ENCODE results near the gene BMP2K. TPM values are rescaled to one million over a fixed set of nuclear protein-coding genes. Genes with fewer than 3 reads are reported as not detected.
A peak's percentile ranks its signal among the peaks of the same experiment; 100 is the strongest.

The BMP2K gene
- total and polyA plus RNA-seq, 9 donors: 11.4 to 22.4 (median 15.5) TPM

- H3K36me3 ChIP-seq (ENCODE audit: control insufficient read depth, insufficient read depth, low read length): no peaks in the 10 kb centered on the region
- no peaks in the 10 kb centered on the region for H3K27me3 ChIP-seq (ENCODE audit: control insufficient read depth, insufficient read depth, low read length)
- WGBS (ENCODE audit: insufficient coverage): no CpG with 5 or more reads among the region's 3 CpGs
- no peaks in the 10 kb centered on the region for H3K9me3 ChIP-seq (replicated peaks; ENCODE audit: control insufficient read depth, low read depth, low read length)
- peak overlapping the region; percentile 99 for H3K27ac ChIP-seq (ENCODE audit: low read length)
- DNase-seq: no peak
- peaks cover 9% of the 10 kb centered on the region for H3K4me1 ChIP-seq (ENCODE audit: control insufficient read depth, insufficient read depth, low read length)
- H3K4me3 ChIP-seq (ENCODE audit: low read length): no peak overlapping the region
Measured at GRCh38 chr4:78774417-78774816, 1.7 kb upstream of the BMP2K start.

DNA sequence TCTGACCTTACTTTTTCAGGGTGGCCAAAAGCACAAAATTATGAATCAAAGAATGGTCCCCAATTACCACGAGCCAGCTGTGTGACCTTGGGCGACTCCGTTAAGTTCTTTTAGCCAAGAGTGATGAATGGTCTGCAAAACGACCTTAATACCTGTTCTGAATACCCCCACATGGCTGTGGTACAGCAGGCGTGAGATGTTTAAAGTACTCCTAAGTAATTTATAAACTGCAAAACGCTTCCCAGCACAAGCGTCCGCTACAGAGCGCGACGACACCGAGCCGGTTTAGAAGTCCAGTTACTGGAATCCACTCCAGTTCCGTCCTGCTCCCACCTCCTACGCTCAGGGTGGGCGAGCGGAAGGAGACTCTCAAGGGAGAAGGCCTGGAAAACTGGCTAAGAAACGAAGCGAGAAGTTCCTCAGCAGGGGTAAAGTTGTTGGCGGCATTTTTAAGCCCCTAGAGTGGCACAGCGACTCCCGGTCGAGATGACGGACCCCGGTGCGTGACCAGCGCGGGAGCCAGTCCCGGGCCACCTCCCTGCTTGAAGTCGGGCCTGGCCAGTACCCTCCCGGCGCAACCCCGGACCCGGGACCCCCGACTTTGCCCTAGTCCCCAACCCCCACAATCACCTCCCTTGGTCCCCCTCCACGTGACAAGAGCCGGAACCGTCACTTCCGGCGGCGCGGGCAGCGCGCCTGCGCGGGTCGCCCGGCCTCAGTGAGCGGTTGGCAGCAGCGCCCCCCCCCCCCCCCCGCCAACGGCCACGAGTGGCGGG, 659 bp upstream of the BMP2K start:
- DNase-seq: peak; percentile 94
- Histone ChIP-seq H3K4me1 (ENCODE audit: control insufficient read depth, insufficient read depth, low read length) (peaks cover 9% of the 10 kb centered on the region), H3K9me3 (replicated peaks; ENCODE audit: control insufficient read depth, low read depth, low read length) (no peaks in the 10 kb centered on the region), H3K36me3 (ENCODE audit: control insufficient read depth, insufficient read depth, low read length) (no peaks in the 10 kb centered on the region), H3K4me3 (ENCODE audit: low read length) (peak overlapping the region; percentile 93), H3K27ac (ENCODE audit: low read length) (peak overlapping the region; percentile 99), H3K27me3 (ENCODE audit: control insufficient read depth, insufficient read depth, low read length) (no peaks in the 10 kb centered on the region)
- under 1% methylated on average over 42 of the region's 54 CpGs for WGBS (ENCODE audit: insufficient coverage)

DNA sequence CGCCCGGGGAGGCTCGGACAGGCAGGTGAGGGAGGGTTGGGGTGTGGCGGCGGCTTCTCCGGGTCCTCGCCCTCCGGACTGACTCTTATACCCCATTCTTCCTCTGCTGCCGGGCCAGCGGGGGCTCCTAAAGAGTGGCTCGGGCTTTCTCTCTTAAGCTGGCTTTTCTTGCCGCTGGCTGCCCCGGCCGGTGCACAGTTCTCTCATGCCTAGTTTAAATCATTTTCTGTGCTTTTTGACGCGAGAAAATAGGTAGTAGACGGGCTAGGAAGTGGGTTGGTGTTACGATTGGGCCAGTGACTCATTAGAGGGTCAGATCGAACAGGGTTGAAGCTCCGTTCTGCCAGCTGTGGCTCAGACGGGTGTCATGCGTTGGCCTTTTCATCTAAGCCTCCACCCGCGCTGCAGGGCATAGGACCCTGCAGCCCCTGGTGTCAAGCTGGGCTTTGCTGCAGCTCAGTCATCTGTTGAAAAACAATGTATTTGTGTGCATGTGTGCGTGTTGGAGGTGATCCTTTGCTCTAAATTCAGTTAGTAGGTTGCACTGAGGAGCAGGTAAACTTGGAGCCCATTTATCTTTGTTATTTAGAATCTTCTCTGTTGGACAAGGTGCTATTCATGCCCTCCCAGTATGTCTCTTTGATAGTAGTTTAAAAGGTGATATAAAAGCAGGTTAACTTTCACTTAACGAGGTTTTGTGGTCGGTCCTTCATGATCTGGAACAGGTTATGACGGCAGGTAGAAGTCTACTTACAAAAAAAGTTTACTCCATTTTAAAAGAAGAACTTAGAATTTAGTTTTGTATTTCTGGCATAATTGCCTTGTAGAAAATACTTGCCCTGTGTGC, 802 bp downstream of the BMP2K start:
- Histone ChIP-seq H3K9me3 (replicated peaks; ENCODE audit: control insufficient read depth, low read depth, low read length) (no peaks in the 10 kb centered on the region), H3K27ac (ENCODE audit: low read length) (peak overlapping the region; percentile 84), H3K27me3 (ENCODE audit: control insufficient read depth, insufficient read depth, low read length) (no peaks in the 10 kb centered on the region), H3K36me3 (ENCODE audit: control insufficient read depth, insufficient read depth, low read length) (no peaks in the 10 kb centered on the region), H3K4me1 (ENCODE audit: control insufficient read depth, insufficient read depth, low read length) (peaks cover 9% of the 10 kb centered on the region), H3K4me3 (ENCODE audit: low read length) (peak overlapping the region; percentile 68)
- DNase-seq: peak; percentile 49
- under 1% methylated on average over 18 of the region's 28 CpGs for WGBS (ENCODE audit: insufficient coverage)

DNA sequence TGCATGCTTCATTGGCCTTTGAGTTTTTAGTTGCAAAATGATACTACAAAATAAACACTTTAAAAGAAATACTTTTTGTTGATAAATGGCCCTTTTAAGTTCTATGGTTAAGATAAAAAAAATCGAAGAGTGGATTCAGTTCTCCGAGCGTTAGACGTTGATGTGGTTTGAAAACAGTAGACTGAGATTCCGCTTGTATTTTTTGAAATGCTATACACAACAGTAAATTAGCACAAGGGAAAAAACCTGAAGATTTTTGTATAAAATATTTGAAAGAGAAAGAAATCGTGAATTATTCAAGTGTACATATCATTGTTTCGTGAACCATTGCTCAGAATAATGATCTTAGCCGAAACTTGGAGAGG, 1.4 kb downstream of the BMP2K start:
- peak overlapping the region; percentile 68 for H3K4me3 ChIP-seq (ENCODE audit: low read length)
- no peaks in the 10 kb centered on the region for H3K36me3 ChIP-seq (ENCODE audit: control insufficient read depth, insufficient read depth, low read length)
- H3K9me3 ChIP-seq (replicated peaks; ENCODE audit: control insufficient read depth, low read depth, low read length): no peaks in the 10 kb centered on the region
- H3K27me3 ChIP-seq (ENCODE audit: control insufficient read depth, insufficient read depth, low read length): no peaks in the 10 kb centered on the region
- no peak overlapping the region for H3K27ac ChIP-seq (ENCODE audit: low read length)
- WGBS (ENCODE audit: insufficient coverage): no CpG with 5 or more reads among the region's 8 CpGs
- peaks cover 9% of the 10 kb centered on the region for H3K4me1 ChIP-seq (ENCODE audit: control insufficient read depth, insufficient read depth, low read length)
- DNase-seq: no peak

DNA sequence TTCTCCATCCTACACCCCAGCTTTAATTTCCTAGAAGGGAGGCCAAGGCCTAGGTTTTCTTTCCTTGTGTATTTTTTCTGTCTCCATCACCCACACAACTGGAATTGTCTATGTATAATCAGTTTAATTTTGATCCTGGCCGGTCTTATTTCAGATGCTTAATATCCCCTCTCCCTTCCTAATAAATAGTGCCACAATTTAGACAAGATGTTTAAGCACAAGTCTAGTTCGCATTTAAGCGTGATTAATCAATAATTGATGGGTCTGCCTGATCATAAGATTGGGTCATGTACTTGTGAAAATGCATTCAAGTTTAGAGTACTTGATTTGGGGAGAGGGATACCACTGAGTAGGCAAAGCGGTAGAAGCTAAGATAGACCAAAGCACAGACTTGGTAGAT, 2.4 kb downstream of the BMP2K start:
- no peak overlapping the region for H3K27ac ChIP-seq (ENCODE audit: low read length)
- WGBS (ENCODE audit: insufficient coverage): 48% methylated on average over 3 of the region's 4 CpGs
- H3K27me3 ChIP-seq (ENCODE audit: control insufficient read depth, insufficient read depth, low read length): no peaks in the 10 kb centered on the region
- no peaks in the 10 kb centered on the region for H3K36me3 ChIP-seq (ENCODE audit: control insufficient read depth, insufficient read depth, low read length)
- peaks cover 9% of the 10 kb centered on the region for H3K4me1 ChIP-seq (ENCODE audit: control insufficient read depth, insufficient read depth, low read length)
- no peaks in the 10 kb centered on the region for H3K9me3 ChIP-seq (replicated peaks; ENCODE audit: control insufficient read depth, low read depth, low read length)
- H3K4me3 ChIP-seq (ENCODE audit: low read length): peak overlapping the region; percentile 2
- DNase-seq: no peak

DNA sequence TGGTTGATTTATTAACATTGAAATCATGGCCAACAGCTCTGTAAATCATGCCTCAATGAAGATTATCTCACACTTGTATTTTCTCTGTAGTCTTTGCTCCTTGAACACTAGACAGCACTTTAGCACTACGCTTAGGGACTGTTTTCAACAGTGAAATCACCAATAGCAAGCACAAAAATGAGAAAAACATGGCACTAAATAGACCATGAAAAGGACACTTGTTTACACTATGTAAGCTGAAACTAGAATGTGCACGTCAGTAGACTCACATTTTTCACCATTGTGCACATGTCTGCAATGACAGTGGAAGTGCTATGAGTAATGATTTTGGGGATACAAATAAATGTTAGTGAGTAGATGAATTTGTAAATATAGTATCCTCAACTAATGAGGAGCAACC, 3.1 kb downstream of the BMP2K start:
- DNase-seq: no peak
- no peaks in the 10 kb centered on the region for H3K36me3 ChIP-seq (ENCODE audit: control insufficient read depth, insufficient read depth, low read length)
- no CpG with 5 or more reads among the region's 2 CpGs for WGBS (ENCODE audit: insufficient coverage)
- H3K27me3 ChIP-seq (ENCODE audit: control insufficient read depth, insufficient read depth, low read length): no peaks in the 10 kb centered on the region
- no peak overlapping the region for H3K27ac ChIP-seq (ENCODE audit: low read length)
- no peaks in the 10 kb centered on the region for H3K9me3 ChIP-seq (replicated peaks; ENCODE audit: control insufficient read depth, low read depth, low read length)
- H3K4me1 ChIP-seq (ENCODE audit: control insufficient read depth, insufficient read depth, low read length): peaks cover 9% of the 10 kb centered on the region
- H3K4me3 ChIP-seq (ENCODE audit: low read length): no peak overlapping the region

- Histone ChIP-seq H3K9me3 (replicated peaks; ENCODE audit: control insufficient read depth, low read depth, low read length) (no peaks in the 10 kb centered on the region), H3K27ac (ENCODE audit: low read length) (no peak overlapping the region), H3K36me3 (ENCODE audit: control insufficient read depth, insufficient read depth, low read length) (no peaks in the 10 kb centered on the region), H3K4me3 (ENCODE audit: low read length) (no peak overlapping the region), H3K4me1 (ENCODE audit: control insufficient read depth, insufficient read depth, low read length) (peaks cover 6% of the 10 kb centered on the region), H3K27me3 (ENCODE audit: control insufficient read depth, insufficient read depth, low read length) (no peaks in the 10 kb centered on the region)
- WGBS (ENCODE audit: insufficient coverage): 86% methylated on average over 1 of the region's 2 CpGs
- no peak for DNase-seq
Measured at GRCh38 chr4:78780093-78780492, 3.9 kb downstream of the BMP2K start.

DNA sequence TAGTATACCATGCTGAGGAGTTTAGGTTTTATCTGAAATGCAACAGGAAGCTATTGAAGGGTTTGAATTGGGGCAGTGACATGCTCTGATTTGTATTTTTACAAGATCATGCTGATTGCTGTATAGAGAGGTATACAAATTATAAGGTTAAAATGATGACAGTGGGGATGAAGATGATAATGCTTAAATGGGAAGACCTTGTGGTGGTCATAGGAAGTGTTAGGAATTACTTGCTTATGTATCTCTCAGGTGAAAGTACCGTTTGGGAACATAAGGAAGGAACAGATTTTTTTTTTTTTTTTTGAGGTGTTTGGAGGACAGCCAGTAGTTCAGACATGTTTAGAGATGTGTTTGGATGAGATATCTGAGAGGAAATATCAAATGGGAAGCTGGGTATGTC, 5.0 kb downstream of the BMP2K start:
- no peaks in the 10 kb centered on the region for H3K36me3 ChIP-seq (ENCODE audit: control insufficient read depth, insufficient read depth, low read length)

GRCh38 chr4:78781924-78782323, 5.8 kb downstream of the BMP2K start:
- Histone ChIP-seq H3K4me3 (ENCODE audit: low read length) (no peak overlapping the region), H3K4me1 (ENCODE audit: control insufficient read depth, insufficient read depth, low read length) (peaks cover 3% of the 10 kb centered on the region), H3K36me3 (ENCODE audit: control insufficient read depth, insufficient read depth, low read length) (peaks cover 2% of the 10 kb centered on the region), H3K9me3 (replicated peaks; ENCODE audit: control insufficient read depth, low read depth, low read length) (no peaks in the 10 kb centered on the region), H3K27ac (ENCODE audit: low read length) (no peak overlapping the region), H3K27me3 (ENCODE audit: control insufficient read depth, insufficient read depth, low read length) (no peaks in the 10 kb centered on the region)
- DNase-seq: no peak
- 71% methylated on average over 1 of the region's 3 CpGs for WGBS (ENCODE audit: insufficient coverage)

More for the DNA sequence above, 5.0 kb downstream of the BMP2K start:
- peaks cover 3% of the 10 kb centered on the region for H3K4me1 ChIP-seq (ENCODE audit: control insufficient read depth, insufficient read depth, low read length)
- no peak overlapping the region for H3K27ac ChIP-seq (ENCODE audit: low read length)
- no peaks in the 10 kb centered on the region for H3K9me3 ChIP-seq (replicated peaks; ENCODE audit: control insufficient read depth, low read depth, low read length)
- WGBS (ENCODE audit: insufficient coverage): 33% methylated on average over 1 of the region's 1 CpG
- DNase-seq: no peak
- H3K4me3 ChIP-seq (ENCODE audit: low read length): no peak overlapping the region
- H3K27me3 ChIP-seq (ENCODE audit: control insufficient read depth, insufficient read depth, low read length): no peaks in the 10 kb centered on the region

DNA sequence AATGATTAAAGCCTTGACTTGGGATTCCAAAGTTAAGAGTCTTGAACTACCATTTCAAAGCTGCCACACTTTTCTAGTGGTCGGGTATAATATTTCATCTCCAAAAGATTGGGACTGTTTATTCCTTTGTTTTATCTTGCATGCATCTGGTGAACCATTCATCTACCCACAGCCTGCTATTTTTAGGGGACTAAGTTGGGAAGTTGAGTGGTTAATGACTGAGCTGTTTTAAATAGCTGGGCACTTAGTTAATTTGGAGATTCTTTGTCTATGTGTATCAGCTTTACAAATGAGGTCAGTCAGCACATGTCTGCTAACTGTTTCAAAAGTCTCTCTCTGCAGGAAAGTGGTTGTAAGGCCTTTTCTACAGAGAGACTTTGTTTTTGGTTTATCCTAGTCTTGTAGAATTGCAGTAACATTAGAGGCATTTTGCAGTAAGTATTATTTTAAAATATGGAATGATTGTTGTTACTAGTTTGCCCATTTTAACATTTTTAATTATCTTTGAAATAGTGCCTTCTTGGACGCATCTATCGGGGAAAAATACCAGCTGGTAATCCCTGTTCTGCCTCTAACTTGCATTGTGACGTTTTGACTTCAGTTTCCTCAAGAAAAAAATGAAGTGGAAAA, 8.2 kb downstream of the BMP2K start:
- no peaks in the 10 kb centered on the region for H3K9me3 ChIP-seq (replicated peaks; ENCODE audit: control insufficient read depth, low read depth, low read length)
- peak; percentile 51 for DNase-seq
- H3K4me3 ChIP-seq (ENCODE audit: low read length): no peak overlapping the region
- no CpG with 5 or more reads among the region's 4 CpGs for WGBS (ENCODE audit: insufficient coverage)
- H3K27ac ChIP-seq (ENCODE audit: low read length): peak overlapping the region; percentile 75
- H3K27me3 ChIP-seq (ENCODE audit: control insufficient read depth, insufficient read depth, low read length): no peaks in the 10 kb centered on the region
- H3K4me1 ChIP-seq (ENCODE audit: control insufficient read depth, insufficient read depth, low read length): no peaks in the 10 kb centered on the region
- peaks cover 2% of the 10 kb centered on the region for H3K36me3 ChIP-seq (ENCODE audit: control insufficient read depth, insufficient read depth, low read length)

Measured in muscle of leg (tissue), 11 donors.